Heart left ventricle (tissue), 13 donors: ENCODE data around the gene COP1.

Source experiments
- CTCF ChIP-seq, 12 donors: fragments of 200-600 bp; sonication (generic) in 4 of 12; IDR thresholded peaks; one replicate each; pipeline versions ENCODE4 v1.5.0 to v1.8.0; 2018 to 2022; ENCODE audit warnings: antibody characterized with exemption in 12 of 12, mild to moderate bottlenecking in 5 of 12
- POLR2A ChIP-seq, 2 donors: fragments of 450-650 bp; IDR thresholded peaks; one replicate each; pipeline ENCODE4 v1.6.1; 2017; ENCODE audit warnings: antibody characterized with exemption in 2 of 2, mild to moderate bottlenecking in 2 of 2, moderate library complexity in 2 of 2
- donor health status: ischemic (EF 13 %, LVEDD 7.1; RV severe dilation, severe dysfunction).
- donor health status: DM: no; HTN: yes; CAD: no.
- donor health status: DM: no; HTN: no; CAD: no.
- donor health status: ischemic (EF 25% LVEDD 6.9; RV normal size, moderate dysfunction).
- donor health status: ischemic (EF 25% LVEDD 5.7; RV mildly dilated, moderate dysfunction).
- donor health status: ischemic (EF 35%, LVEDD 5.7; RV mildly dilated, moderate dysfunction).
- donor health status: nonischemic (EF 11% LVEDD 7.7; RV severe dilation, severe dysfunction).
- donor health status: DM: yes; HTN: yes; CAD: no.
- donor health status: PGD.
- donor health status: ischemic (EF 29% LVEDD 5.4; RV normal size, mild dysfunction).
- donor health status: nonischemic (EF 23%, LVEDD 6.1; RV moderate dilation, normal function).

- TF ChIP-seq POLR2A (IDR thresholded peaks at IDR 0.05), result no peak
- no peak for TF ChIP-seq CTCF (IDR thresholded peaks at IDR 0.05)
These were observed 29.3 kb downstream of the COP1 start for GRCh38 chr1:176177764-176178163.
